Astrocyte (in vitro differentiated cells and primary cell): ENCODE measurements around the gene METTL1.

Experiments used
- CTCF ChIP-seq: IDR thresholded peaks from 2 replicates; pipeline ENCODE4 v1.5.1; 2011; ENCODE audit warnings: low read depth, mild to moderate bottlenecking, inconsistent platforms, low read length, moderate library complexity; ENCODE audit not compliant: insufficient read depth
- EZH2 ChIP-seq: IDR thresholded peaks from 2 replicates; pipeline ENCODE4 v1.6.1; 2012; ENCODE audit warnings: mild to moderate bottlenecking, low read length, inconsistent platforms; ENCODE audit not compliant: insufficient read depth

GRCh38 chr12:57806677-57807076 is 34.8 kb upstream of the METTL1 start:
- TF ChIP-seq CTCF (no peak), EZH2 (no peak)
